ENCODE results near the gene ABCG1. TPM values are rescaled to one million over a fixed set of nuclear protein-coding genes. Genes with fewer than 3 reads are reported as not detected.

Gene ABCG1
- total RNA-seq, 1 donor from 2014 or later: 1.6 TPM

- TF ChIP-seq CTCF (IDR thresholded peaks at IDR 0.05): no peak
- Mint-ChIP-seq H3K27ac (ENCODE audit: unreplicated experiment) (no peak overlapping the region), H3K9me3 (ENCODE audit: low read depth) (no peaks in the 10 kb centered on the region), H3K4me1 (ENCODE audit: low read depth) (no peaks in the 10 kb centered on the region), H3K27me3 (ENCODE audit: low read depth) (peaks cover 45% of the 10 kb centered on the region), H3K36me3 (ENCODE audit: low read depth) (no peaks in the 10 kb centered on the region), H3K4me3 (ENCODE audit: unreplicated experiment) (no peak overlapping the region)
- no peak for DNase-seq (ENCODE audit: low spot score)
Observed at GRCh38 chr21:42300045-42300583, 81.2 kb downstream of the ABCG1 start.

- H3K27me3 Mint-ChIP-seq (ENCODE audit: low read depth): peaks cover 38% of the 10 kb centered on the region
- H3K9me3 Mint-ChIP-seq (ENCODE audit: low read depth): no peaks in the 10 kb centered on the region
- H3K4me3 Mint-ChIP-seq (ENCODE audit: unreplicated experiment): no peak overlapping the region
- no peaks in the 10 kb centered on the region for H3K4me1 Mint-ChIP-seq (ENCODE audit: low read depth)
- no peak for DNase-seq (ENCODE audit: low spot score)
- no peaks in the 10 kb centered on the region for H3K36me3 Mint-ChIP-seq (ENCODE audit: low read depth)
- H3K27ac Mint-ChIP-seq (ENCODE audit: unreplicated experiment): no peak overlapping the region
- no peak for TF ChIP-seq CTCF (IDR thresholded peaks at IDR 0.05)
Observed at GRCh38 chr21:42300956-42301355, 82.0 kb downstream of the ABCG1 start.

- Mint-ChIP-seq H3K27ac (ENCODE audit: unreplicated experiment) (no peak overlapping the region), H3K27me3 (ENCODE audit: low read depth) (peaks cover 33% of the 10 kb centered on the region), H3K4me1 (ENCODE audit: low read depth) (no peaks in the 10 kb centered on the region), H3K9me3 (ENCODE audit: low read depth) (no peaks in the 10 kb centered on the region), H3K36me3 (ENCODE audit: low read depth) (no peaks in the 10 kb centered on the region), H3K4me3 (ENCODE audit: unreplicated experiment) (no peak overlapping the region)
- peak; percentile 61 for DNase-seq (ENCODE audit: low spot score)
- no peak for TF ChIP-seq CTCF (IDR thresholded peaks at IDR 0.05)
Observed at GRCh38 chr21:42301371-42302075, 82.6 kb downstream of the ABCG1 start.

- peak; percentile 44 for DNase-seq (ENCODE audit: low spot score)
- no peak overlapping the region for H3K27ac Mint-ChIP-seq (ENCODE audit: unreplicated experiment)
- peaks cover 35% of the 10 kb centered on the region for H3K27me3 Mint-ChIP-seq (ENCODE audit: low read depth)
- no peak for TF ChIP-seq CTCF (IDR thresholded peaks at IDR 0.05)
- no peaks in the 10 kb centered on the region for H3K9me3 Mint-ChIP-seq (ENCODE audit: low read depth)
- H3K4me1 Mint-ChIP-seq (ENCODE audit: low read depth): no peaks in the 10 kb centered on the region
- no peaks in the 10 kb centered on the region for H3K36me3 Mint-ChIP-seq (ENCODE audit: low read depth)
- no peak overlapping the region for H3K4me3 Mint-ChIP-seq (ENCODE audit: unreplicated experiment)
Observed at GRCh38 chr21:42302076-42302650, 83.2 kb downstream of the ABCG1 start.

- Mint-ChIP-seq H3K27ac (ENCODE audit: unreplicated experiment) (no peak overlapping the region), H3K9me3 (ENCODE audit: low read depth) (no peaks in the 10 kb centered on the region), H3K27me3 (ENCODE audit: low read depth) (peaks cover 31% of the 10 kb centered on the region), H3K36me3 (ENCODE audit: low read depth) (no peaks in the 10 kb centered on the region), H3K4me1 (ENCODE audit: low read depth) (no peaks in the 10 kb centered on the region), H3K4me3 (ENCODE audit: unreplicated experiment) (no peak overlapping the region)
- no peak for TF ChIP-seq CTCF (IDR thresholded peaks at IDR 0.05)
- peak; percentile 52 for DNase-seq (ENCODE audit: low spot score)
Observed at GRCh38 chr21:42302794-42303193, 83.9 kb downstream of the ABCG1 start.

Data from chondrocyte (in vitro differentiated cells).